B cell (primary cell): ENCODE results near the gene PSME3. TPM values are rescaled to one million over a fixed set of nuclear protein-coding genes. Genes with fewer than 3 reads are reported as not detected.

Experiments used
- ATAC-seq: fragments of 200-7000 bp; cut with Tn5 transposase; one replicate; pipeline ENCODE4 v1.10.0; 2021; ENCODE audit warnings: low read depth, mild to moderate bottlenecking, moderate number of reproducible peaks, moderate library complexity
- CTCF ChIA-PET: fragments of 350-600 bp; sonication (Branson Sonifier 250); formaldehyde crosslinking; loops from one replicate; lab custom pipeline; 2021; ENCODE audit warnings: antibody characterized with exemption, inconsistent platforms; lab: Charles Lee
- POLR2A ChIA-PET: fragments of 350-600 bp; sonication (Branson Sonifier 250); formaldehyde crosslinking; loops from one replicate; lab custom pipeline; 2021; ENCODE audit warnings: antibody characterized with exemption; lab: Charles Lee
- DNase-seq: peaks from one replicate; pipeline ENCODE4 v3.0.0; 2013
- H2AFZ ChIP-seq: 2 replicates; pipeline ENCODE4 v1.6.1; 2012; ENCODE audit warnings: mild to moderate bottlenecking, low read depth, low read length; ENCODE audit not compliant: insufficient read depth, poor library complexity, severe bottlenecking
- H3K27ac ChIP-seq, 2 donors: 1 replicate in 1 of 2; 2 replicates in 1 of 2; pipeline ENCODE4 v1.5.1; 2012 to 2013; ENCODE audit warnings: low read length in 2 of 2, mild to moderate bottlenecking in 2 of 2, moderate library complexity in 1 of 2
- H3K27me3 ChIP-seq, 4 experiments: fragments of 200-600 bp in 1 of 4; sonication (generic) in 1 of 4; replicated peaks in 1 of 4; 1 replicate in 2 of 4; 2 replicates in 2 of 4; pipeline versions ENCODE4 v1.6.1 to v1.7.0; 2013 to 2016; ENCODE audit warnings: low read length in 3 of 4, mild to moderate bottlenecking in 2 of 4, mixed read lengths in 1 of 4, moderate library complexity in 1 of 4; ENCODE audit not compliant: insufficient read depth in 4 of 4, control insufficient read depth in 3 of 4; ENCODE audit errors: control extremely low read depth in 1 of 4
- H3K36me3 ChIP-seq, 2 experiments: replicated peaks in 1 of 2; 1 replicate in 1 of 2; 2 replicates in 1 of 2; pipeline versions ENCODE4 v1.6.1 to v1.7.1; 2013; ENCODE audit warnings: low read length in 1 of 2; ENCODE audit not compliant: insufficient read depth in 2 of 2, control insufficient read depth in 1 of 2; ENCODE audit errors: control extremely low read depth in 1 of 2, extremely low read depth in 1 of 2
- H3K4me1 ChIP-seq, 2 donors: fragments of 200-600 bp in 1 of 2; sonication (generic) in 1 of 2; 1 replicate in 1 of 2; 2 replicates in 1 of 2; pipeline versions ENCODE4 v1.5.1 to v1.6.1; 2013 to 2017; ENCODE audit warnings: low read length in 2 of 2; ENCODE audit not compliant: control insufficient read depth in 2 of 2, insufficient read depth in 2 of 2
- H3K4me2 ChIP-seq: replicated peaks from 2 replicates; pipeline ENCODE3; 2012; ENCODE audit warnings: mild to moderate bottlenecking, low read depth, low read length; ENCODE audit not compliant: poor library complexity, severe bottlenecking
- H3K4me3 ChIP-seq, 5 experiments: fragments of 200-600 bp in 1 of 5; sonication (generic) in 1 of 5; 1 replicate in 3 of 5; 2 replicates in 2 of 5; pipeline versions ENCODE4 v1.5.1 to v1.7.0; 2011 to 2016; ENCODE audit warnings: low read length in 4 of 5, mild to moderate bottlenecking in 4 of 5, low read depth in 2 of 5, control low read depth in 1 of 5, moderate library complexity in 1 of 5; ENCODE audit not compliant: insufficient read depth in 1 of 5; ENCODE audit errors: control extremely low read depth in 1 of 5, extremely low read depth in 1 of 5
- H3K79me2 ChIP-seq: fragments of 200-600 bp; sonication (generic); one replicate; pipeline ENCODE4 v1.6.0; 2016; ENCODE audit warnings: low read length; ENCODE audit not compliant: control insufficient read depth, insufficient read depth
- H3K9ac ChIP-seq: fragments of 200-600 bp; sonication (generic); 2 replicates; pipeline ENCODE4 v1.6.1; 2017; ENCODE audit warnings: mild to moderate bottlenecking, low read length, moderate library complexity
- H3K9me3 ChIP-seq, 3 donors: one replicate each; pipeline versions ENCODE4 v1.6.1 to v1.7.1; 2013; ENCODE audit warnings: low read length in 2 of 3; ENCODE audit not compliant: control insufficient read depth in 2 of 3, insufficient read depth in 1 of 3; ENCODE audit errors: control extremely low read depth in 1 of 3
- H4K20me1 ChIP-seq: 2 replicates; pipeline ENCODE4 v1.6.0; 2012; ENCODE audit warnings: mild to moderate bottlenecking, low read length; ENCODE audit not compliant: insufficient read depth, control insufficient read depth, poor library complexity, severe bottlenecking
- H3K27ac Mint-ChIP-seq: one replicate; pipeline ENCODE4 v1.8.0; 2021; ENCODE audit warnings: mixed read lengths
- H3K27me3 Mint-ChIP-seq: one replicate; pipeline ENCODE4 v1.8.0; 2021; ENCODE audit warnings: mixed read lengths
- H3K4me1 Mint-ChIP-seq: one replicate; pipeline ENCODE4 v1.8.0; 2021; ENCODE audit warnings: mixed read lengths
- H3K4me3 Mint-ChIP-seq: one replicate; pipeline ENCODE4 v1.8.0; 2021; ENCODE audit warnings: mixed read lengths
- H3K9me3 Mint-ChIP-seq: one replicate; pipeline ENCODE4 v1.8.0; 2022; ENCODE audit warnings: mixed read lengths; ENCODE audit not compliant: insufficient read depth
- EZH2 ChIP-seq: IDR thresholded peaks from 2 replicates; pipeline ENCODE4 v1.6.1; 2012; ENCODE audit warnings: borderline replicate concordance, low read depth, mild to moderate bottlenecking, moderate library complexity, low read length; ENCODE audit not compliant: insufficient read depth, poor library complexity, severe bottlenecking
- WGBS: methylation state at CpG from one replicate; pipeline ENCODE4 v1.1.5; 2013; ENCODE audit warnings: missing lambda C conversion rate; ENCODE audit not compliant: insufficient coverage; 5-methylcytosine and 5-hydroxymethylcytosine counted together
- intact Hi-C: fragments of 100-400 bp; cut with micrococcal nuclease; formaldehyde crosslinking; loops from one replicate; pipeline ENCODE4 v1.10.0; 2022
- polyA plus RNA-seq: library from polyadenylated mRNA; depleted of rRNA; stranded (reverse); fragments of >200 nt; gene quantifications from 2 replicates; pipeline ENCODE4 v1.2.3, GENCODE V29; 2012
- total RNA-seq, 2 donors: library from RNA; stranded (reverse); fragments of 120-200 nt in 1 of 2; gene quantifications; 1 replicate in 1 of 2; 2 replicates in 1 of 2; pipeline versions ENCODE4 v1.2.3 to v1.2.4, GENCODE V29; 2013 to 2022
- TF ChIP-seq, protein P1 (sequence below): fragments of 200-600 bp; IDR thresholded peaks from one replicate; pipeline ENCODE4 v1.8.0; 2022; ENCODE audit warnings: antibody characterized with exemption, mild to moderate bottlenecking

PSME3 gene
- total and polyA plus RNA-seq, 2 donors (not counting 1 experiment from before 2014, with no cell fraction given), result 43.4 to 76.2 TPM

DNA sequence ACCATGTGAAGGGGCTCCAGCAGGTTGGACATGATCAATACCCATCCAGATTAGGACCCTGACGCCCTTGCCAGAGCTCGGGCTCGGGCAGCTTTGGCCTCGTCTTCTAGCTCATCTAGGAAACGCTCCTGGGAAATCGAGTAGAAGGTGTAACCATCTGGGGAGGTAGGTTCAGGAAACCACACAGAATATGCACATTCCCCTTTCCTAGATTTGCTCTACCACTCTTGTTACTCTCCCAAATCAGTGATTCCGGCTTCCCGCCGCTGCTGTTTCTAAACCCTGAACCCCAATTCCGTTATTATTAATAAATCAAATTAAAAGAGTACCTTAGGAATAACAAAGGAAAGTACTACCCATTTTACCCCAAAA is 35.2 kb upstream of the PSME3 start:
- peak overlapping the region; percentile 92 for H2AFZ ChIP-seq
- no peak for DNase-seq
- H3K9ac ChIP-seq, result peak overlapping the region; percentile 87
- no peak for TF ChIP-seq EZH2
- TF ChIP-seq, protein P1, sequence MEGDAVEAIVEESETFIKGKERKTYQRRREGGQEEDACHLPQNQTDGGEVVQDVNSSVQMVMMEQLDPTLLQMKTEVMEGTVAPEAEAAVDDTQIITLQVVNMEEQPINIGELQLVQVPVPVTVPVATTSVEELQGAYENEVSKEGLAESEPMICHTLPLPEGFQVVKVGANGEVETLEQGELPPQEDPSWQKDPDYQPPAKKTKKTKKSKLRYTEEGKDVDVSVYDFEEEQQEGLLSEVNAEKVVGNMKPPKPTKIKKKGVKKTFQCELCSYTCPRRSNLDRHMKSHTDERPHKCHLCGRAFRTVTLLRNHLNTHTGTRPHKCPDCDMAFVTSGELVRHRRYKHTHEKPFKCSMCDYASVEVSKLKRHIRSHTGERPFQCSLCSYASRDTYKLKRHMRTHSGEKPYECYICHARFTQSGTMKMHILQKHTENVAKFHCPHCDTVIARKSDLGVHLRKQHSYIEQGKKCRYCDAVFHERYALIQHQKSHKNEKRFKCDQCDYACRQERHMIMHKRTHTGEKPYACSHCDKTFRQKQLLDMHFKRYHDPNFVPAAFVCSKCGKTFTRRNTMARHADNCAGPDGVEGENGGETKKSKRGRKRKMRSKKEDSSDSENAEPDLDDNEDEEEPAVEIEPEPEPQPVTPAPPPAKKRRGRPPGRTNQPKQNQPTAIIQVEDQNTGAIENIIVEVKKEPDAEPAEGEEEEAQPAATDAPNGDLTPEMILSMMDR, result no peak
- peaks cover 23% of the 10 kb centered on the region for H3K79me2 ChIP-seq
- peak overlapping the region; percentile 96 for H3K4me3 Mint-ChIP-seq
- H3K9me3 Mint-ChIP-seq, result no peaks in the 10 kb centered on the region
- peaks cover 5% of the 10 kb centered on the region for H3K27me3 Mint-ChIP-seq
- WGBS, result 80% methylated on average over 1 of the region's 10 CpGs
- ChIA-PET CTCF (interaction anchor here (0.5 to 1.3 kb wide), 5 partner anchors 22 to 220 kb away, joined by 3 to 4 read pairs (median 3); partner anchors contain the start of gene BECN1), POLR2A (interaction anchor here (1.2 to 2.1 kb wide), 2 partner anchors 25 to 26 kb away, joined by 5 to 9 read pairs; partner anchors contain the start of genes BECN1 and VPS25)
- peak overlapping the region; percentile 83 for H3K27ac Mint-ChIP-seq
- peak overlapping the region; percentile 81 for H3K4me2 ChIP-seq
- H4K20me1 ChIP-seq, result no peaks in the 10 kb centered on the region
- peaks cover 0 to 2% of the 10 kb centered on the region in 2 experiments for H3K36me3 ChIP-seq
- H3K27ac ChIP-seq, result peak overlapping the region; percentile 4 to 69
- peaks cover 27% of the 10 kb centered on the region for H3K4me1 Mint-ChIP-seq
- no peaks in the 10 kb centered on the region for H3K27me3 ChIP-seq
- ATAC-seq, result no peak
- intact Hi-C loops, result loop anchor here (1.0 kb wide), 3 partner anchors 25 to 53 kb away; partner anchors contain the start of genes BECN1, EZH1 and VPS25
- peaks cover 14 to 21% of the 10 kb centered on the region in 2 donors for H3K4me1 ChIP-seq
- H3K9me3 ChIP-seq, result peaks cover 0 to 3% (median 0%) of the 10 kb centered on the region in 3 donors
- peak overlapping the region; percentile 59 to 90 (median 76) for H3K4me3 ChIP-seq
